PC-3 (cell line): ENCODE results near the gene ERP44.

Experiments used
- CTCF ChIP-seq: fragments of 300-600 bp; sonication (generic); conservative IDR thresholded peaks from 2 replicates; pipeline ENCODE4 v1.5.1; 2017; ENCODE audit warnings: antibody characterized with exemption, low read depth, mild to moderate bottlenecking, low read length
- EZH2 ChIP-seq: fragments of 300-600 bp; sonication (generic); IDR thresholded peaks from one replicate; pipeline ENCODE4 v1.6.1; 2017; ENCODE audit warnings: antibody characterized with exemption, mild to moderate bottlenecking, low read length; ENCODE audit not compliant: unreplicated experiment

DNA sequence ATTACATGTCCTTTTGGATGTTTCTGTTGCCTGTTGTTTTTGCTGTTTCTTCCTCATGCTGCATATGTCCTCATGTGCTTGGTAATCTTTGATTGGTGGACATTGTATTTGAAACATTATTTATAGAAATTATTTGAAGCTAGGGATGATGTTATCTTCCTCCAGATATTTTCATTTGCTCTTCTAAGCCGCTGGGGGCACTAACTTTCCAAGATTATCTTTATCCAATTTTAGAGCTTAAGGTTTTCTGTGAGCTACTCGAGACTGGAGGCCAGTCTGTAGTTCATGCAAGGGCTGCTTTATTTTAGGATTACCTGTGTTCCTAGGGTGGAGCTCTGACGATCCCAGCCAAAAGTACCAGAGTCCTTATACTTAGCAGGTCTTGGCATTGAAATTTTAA, 151.4 kb downstream of the ERP44 start:
- no peak for TF ChIP-seq EZH2
- TF ChIP-seq CTCF = no peak
